Measurements from ENCODE around the gene CFAP300.

GRCh38 chr11:102119997-102120396, 72.8 kb downstream of the CFAP300 start:
- TF ChIP-seq, protein P1, sequence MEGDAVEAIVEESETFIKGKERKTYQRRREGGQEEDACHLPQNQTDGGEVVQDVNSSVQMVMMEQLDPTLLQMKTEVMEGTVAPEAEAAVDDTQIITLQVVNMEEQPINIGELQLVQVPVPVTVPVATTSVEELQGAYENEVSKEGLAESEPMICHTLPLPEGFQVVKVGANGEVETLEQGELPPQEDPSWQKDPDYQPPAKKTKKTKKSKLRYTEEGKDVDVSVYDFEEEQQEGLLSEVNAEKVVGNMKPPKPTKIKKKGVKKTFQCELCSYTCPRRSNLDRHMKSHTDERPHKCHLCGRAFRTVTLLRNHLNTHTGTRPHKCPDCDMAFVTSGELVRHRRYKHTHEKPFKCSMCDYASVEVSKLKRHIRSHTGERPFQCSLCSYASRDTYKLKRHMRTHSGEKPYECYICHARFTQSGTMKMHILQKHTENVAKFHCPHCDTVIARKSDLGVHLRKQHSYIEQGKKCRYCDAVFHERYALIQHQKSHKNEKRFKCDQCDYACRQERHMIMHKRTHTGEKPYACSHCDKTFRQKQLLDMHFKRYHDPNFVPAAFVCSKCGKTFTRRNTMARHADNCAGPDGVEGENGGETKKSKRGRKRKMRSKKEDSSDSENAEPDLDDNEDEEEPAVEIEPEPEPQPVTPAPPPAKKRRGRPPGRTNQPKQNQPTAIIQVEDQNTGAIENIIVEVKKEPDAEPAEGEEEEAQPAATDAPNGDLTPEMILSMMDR (conservative IDR thresholded peaks at IDR 0.05): no peak
- no peak for TF ChIP-seq ZFX (IDR thresholded peaks at IDR 0.05)
